Measurements from ENCODE around the gene CIAO3.
A peak's percentile ranks its signal among the peaks of the same experiment; 100 is the strongest.

DNA sequence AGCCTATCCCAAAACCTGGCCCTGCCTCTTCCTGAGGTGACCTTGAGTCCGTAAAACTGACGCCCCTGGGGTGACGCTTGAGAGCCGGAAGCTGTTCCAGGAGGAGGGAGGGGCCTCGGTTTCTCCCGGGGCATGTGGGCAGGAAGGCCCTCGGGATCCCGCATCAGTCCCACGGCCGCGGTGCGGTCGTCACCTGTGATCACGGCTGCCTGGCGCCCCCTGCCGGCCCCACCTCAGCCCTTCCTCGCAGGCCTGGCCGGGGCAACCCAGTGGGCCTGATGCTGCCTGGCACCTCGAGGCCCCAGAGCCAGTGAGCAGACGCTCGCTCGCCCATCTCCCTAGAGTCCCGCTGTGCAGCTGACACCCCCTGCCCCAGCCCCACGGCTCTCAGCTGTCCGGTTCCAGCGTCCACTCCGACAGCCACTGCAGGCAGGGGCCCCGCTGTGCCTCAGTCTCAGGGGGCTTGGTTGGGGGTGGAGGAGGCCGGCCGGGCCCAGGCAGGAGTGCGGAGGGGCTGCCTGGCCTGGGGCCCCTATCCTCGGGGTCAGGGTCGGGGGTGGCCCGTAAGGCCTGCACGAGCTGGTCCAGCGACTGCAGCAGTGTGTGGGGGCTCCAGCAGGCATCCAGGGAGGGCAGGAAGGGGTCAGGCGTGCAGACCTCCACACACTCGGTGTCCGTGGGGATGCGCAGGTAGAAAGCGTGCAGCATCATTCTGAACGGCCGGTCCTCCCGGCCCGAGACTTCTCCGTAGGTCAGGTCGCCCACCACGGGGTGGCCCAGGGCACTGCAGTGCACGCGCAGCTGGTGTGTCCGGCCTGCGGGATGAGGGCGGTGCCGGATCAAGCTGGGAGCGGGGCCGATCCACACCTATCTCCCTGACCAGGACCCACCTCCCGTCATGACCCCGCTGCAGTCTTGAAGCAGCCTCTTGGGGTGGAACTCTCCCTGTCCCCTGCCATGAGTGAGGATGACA is 45.1 kb upstream of the CIAO3 start:
- TF ChIP-seq, protein P1, sequence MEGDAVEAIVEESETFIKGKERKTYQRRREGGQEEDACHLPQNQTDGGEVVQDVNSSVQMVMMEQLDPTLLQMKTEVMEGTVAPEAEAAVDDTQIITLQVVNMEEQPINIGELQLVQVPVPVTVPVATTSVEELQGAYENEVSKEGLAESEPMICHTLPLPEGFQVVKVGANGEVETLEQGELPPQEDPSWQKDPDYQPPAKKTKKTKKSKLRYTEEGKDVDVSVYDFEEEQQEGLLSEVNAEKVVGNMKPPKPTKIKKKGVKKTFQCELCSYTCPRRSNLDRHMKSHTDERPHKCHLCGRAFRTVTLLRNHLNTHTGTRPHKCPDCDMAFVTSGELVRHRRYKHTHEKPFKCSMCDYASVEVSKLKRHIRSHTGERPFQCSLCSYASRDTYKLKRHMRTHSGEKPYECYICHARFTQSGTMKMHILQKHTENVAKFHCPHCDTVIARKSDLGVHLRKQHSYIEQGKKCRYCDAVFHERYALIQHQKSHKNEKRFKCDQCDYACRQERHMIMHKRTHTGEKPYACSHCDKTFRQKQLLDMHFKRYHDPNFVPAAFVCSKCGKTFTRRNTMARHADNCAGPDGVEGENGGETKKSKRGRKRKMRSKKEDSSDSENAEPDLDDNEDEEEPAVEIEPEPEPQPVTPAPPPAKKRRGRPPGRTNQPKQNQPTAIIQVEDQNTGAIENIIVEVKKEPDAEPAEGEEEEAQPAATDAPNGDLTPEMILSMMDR (tag by site-specific recombination; IDR thresholded peaks at IDR 0.05): peak; percentile 79
- TF ChIP-seq, protein P2, sequence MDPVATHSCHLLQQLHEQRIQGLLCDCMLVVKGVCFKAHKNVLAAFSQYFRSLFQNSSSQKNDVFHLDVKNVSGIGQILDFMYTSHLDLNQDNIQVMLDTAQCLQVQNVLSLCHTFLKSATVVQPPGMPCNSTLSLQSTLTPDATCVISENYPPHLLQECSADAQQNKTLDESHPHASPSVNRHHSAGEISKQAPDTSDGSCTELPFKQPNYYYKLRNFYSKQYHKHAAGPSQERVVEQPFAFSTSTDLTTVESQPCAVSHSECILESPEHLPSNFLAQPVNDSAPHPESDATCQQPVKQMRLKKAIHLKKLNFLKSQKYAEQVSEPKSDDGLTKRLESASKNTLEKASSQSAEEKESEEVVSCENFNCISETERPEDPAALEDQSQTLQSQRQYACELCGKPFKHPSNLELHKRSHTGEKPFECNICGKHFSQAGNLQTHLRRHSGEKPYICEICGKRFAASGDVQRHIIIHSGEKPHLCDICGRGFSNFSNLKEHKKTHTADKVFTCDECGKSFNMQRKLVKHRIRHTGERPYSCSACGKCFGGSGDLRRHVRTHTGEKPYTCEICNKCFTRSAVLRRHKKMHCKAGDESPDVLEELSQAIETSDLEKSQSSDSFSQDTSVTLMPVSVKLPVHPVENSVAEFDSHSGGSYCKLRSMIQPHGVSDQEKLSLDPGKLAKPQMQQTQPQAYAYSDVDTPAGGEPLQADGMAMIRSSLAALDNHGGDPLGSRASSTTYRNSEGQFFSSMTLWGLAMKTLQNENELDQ (tag by site-specific recombination; IDR thresholded peaks at IDR 0.05; ENCODE audit: low read depth): no peak
- TF ChIP-seq ZBTB48 (tag by site-specific recombination; IDR thresholded peaks at IDR 0.05): no peak
